ENCODE results near the gene THBS2.

DNA sequence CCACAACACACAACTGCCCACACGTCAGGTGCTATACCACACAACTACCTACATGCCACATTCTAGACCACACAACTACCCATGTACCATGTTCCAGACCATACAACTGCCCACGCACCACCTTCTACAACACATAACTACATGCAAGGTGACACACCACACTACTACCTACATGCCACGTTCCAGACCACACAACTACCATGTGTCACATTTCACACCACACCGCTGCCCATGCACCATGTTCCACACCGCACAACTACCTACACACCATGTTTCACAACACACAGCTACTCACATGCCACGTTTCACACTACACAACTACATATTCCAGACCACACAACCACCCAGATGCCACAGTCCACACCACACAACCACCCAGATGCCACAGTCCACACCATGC lies 19.8 kb downstream of the THBS2 start:
- TF ChIP-seq, protein P1, sequence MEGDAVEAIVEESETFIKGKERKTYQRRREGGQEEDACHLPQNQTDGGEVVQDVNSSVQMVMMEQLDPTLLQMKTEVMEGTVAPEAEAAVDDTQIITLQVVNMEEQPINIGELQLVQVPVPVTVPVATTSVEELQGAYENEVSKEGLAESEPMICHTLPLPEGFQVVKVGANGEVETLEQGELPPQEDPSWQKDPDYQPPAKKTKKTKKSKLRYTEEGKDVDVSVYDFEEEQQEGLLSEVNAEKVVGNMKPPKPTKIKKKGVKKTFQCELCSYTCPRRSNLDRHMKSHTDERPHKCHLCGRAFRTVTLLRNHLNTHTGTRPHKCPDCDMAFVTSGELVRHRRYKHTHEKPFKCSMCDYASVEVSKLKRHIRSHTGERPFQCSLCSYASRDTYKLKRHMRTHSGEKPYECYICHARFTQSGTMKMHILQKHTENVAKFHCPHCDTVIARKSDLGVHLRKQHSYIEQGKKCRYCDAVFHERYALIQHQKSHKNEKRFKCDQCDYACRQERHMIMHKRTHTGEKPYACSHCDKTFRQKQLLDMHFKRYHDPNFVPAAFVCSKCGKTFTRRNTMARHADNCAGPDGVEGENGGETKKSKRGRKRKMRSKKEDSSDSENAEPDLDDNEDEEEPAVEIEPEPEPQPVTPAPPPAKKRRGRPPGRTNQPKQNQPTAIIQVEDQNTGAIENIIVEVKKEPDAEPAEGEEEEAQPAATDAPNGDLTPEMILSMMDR (IDR thresholded peaks at IDR 0.05): no peak
- TF ChIP-seq EP300 (IDR thresholded peaks at IDR 0.05) (no peak), POLR2A (IDR thresholded peaks at IDR 0.05) (no peak)
